ENCODE measurements around the gene FBXO31.

DNA sequence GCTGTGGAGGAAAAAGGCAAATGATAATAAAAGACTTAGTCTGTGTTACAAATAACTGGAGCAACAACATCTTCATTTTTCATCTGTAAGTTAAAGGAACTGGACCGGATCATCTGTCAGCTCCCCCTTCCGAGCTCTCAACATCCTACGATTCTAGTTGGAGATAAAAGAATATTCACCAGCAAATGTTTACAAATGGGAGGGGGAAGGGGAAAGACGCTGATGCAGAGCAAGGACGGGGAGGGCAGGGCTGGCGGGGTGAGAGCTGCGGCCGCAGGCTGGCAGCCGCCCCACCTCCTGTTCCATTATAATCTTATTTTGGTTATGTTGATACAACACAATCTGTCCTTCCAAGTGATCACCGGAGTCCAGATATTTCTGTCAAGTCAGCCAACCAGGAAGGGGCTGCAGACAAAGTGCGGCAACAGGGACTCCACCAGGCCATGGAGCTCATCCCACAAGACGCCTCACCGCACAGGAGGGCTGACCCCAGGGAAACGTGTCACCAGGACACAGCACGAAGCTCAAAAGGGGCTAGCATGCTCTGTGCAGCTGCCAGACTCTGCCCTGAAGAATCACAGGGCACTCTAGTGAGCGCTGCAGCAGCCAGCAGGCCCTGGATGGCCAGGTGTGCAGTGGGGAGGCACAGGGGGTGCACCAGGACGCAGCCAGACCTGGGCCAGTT lies 19.7 kb downstream of the FBXO31 start:
- TF ChIP-seq, protein P1, sequence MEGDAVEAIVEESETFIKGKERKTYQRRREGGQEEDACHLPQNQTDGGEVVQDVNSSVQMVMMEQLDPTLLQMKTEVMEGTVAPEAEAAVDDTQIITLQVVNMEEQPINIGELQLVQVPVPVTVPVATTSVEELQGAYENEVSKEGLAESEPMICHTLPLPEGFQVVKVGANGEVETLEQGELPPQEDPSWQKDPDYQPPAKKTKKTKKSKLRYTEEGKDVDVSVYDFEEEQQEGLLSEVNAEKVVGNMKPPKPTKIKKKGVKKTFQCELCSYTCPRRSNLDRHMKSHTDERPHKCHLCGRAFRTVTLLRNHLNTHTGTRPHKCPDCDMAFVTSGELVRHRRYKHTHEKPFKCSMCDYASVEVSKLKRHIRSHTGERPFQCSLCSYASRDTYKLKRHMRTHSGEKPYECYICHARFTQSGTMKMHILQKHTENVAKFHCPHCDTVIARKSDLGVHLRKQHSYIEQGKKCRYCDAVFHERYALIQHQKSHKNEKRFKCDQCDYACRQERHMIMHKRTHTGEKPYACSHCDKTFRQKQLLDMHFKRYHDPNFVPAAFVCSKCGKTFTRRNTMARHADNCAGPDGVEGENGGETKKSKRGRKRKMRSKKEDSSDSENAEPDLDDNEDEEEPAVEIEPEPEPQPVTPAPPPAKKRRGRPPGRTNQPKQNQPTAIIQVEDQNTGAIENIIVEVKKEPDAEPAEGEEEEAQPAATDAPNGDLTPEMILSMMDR (IDR thresholded peaks at IDR 0.05): no peak
- peak in 1 of 2 donors; percentile 26 for TF ChIP-seq POLR2A (IDR thresholded peaks at IDR 0.05)

Data from adrenal gland (tissue), 5 donors.